Common myeloid progenitor, CD34-positive (primary cell): ENCODE data around the gene KIF13A.
"Not testable (repeated sequence)": the region's sequence is repeated elsewhere in the genome, so short reads cannot be mapped to it uniquely, and the experiment has no call there.

Source experiments
- CTCF ChIA-PET: fragments of 350-600 bp; sonication (Branson Sonifier 250); formaldehyde crosslinking; loops from one replicate; lab custom pipeline; 2021; ENCODE audit warnings: antibody characterized with exemption; lab: Charles Lee
- POLR2A ChIA-PET: fragments of 350-600 bp; sonication (Branson Sonifier 250); formaldehyde crosslinking; loops from one replicate; lab custom pipeline; 2021; ENCODE audit warnings: antibody characterized with exemption; lab: Charles Lee
- DNase-seq, 3 donors: peaks; one replicate each; pipeline versions ENCODE4 v3.0.0 to v3.0.0-alpha.2; 2013
- H3K27ac ChIP-seq, 2 experiments: 1 replicate in 1 of 2; 2 replicates in 1 of 2; pipeline ENCODE4 v1.7.0; 2013; ENCODE audit warnings: inconsistent platforms in 2 of 2, low read length in 2 of 2, mild to moderate bottlenecking in 2 of 2, low read depth in 1 of 2, moderate library complexity in 1 of 2; ENCODE audit not compliant: severe bottlenecking in 2 of 2, insufficient read depth in 1 of 2, poor library complexity in 1 of 2
- H3K27me3 ChIP-seq, 5 experiments: replicated peaks in 2 of 5; 1 replicate in 3 of 5; 2 replicates in 2 of 5; pipeline versions ENCODE4 v1.6.1 to v1.7.0; 2013; ENCODE audit warnings: low read length in 4 of 5, mild to moderate bottlenecking in 2 of 5, moderate library complexity in 2 of 5, inconsistent platforms in 1 of 5; ENCODE audit not compliant: insufficient read depth in 5 of 5, control insufficient read depth in 4 of 5
- H3K36me3 ChIP-seq, 4 experiments: 1 replicate in 2 of 4; 2 replicates in 2 of 4; pipeline versions ENCODE4 v1.6.1 to v1.7.0; 2013; ENCODE audit warnings: low read length in 3 of 4, control low read depth in 1 of 4, mild to moderate bottlenecking in 1 of 4; ENCODE audit not compliant: control insufficient read depth in 4 of 4, insufficient read depth in 4 of 4
- H3K4me1 ChIP-seq, 4 experiments: 1 replicate in 3 of 4; 2 replicates in 1 of 4; pipeline versions ENCODE4 v1.6.1 to v1.7.1; 2013; ENCODE audit warnings: low read length in 3 of 4, mild to moderate bottlenecking in 3 of 4, control low read depth in 1 of 4, inconsistent platforms in 1 of 4, moderate library complexity in 1 of 4; ENCODE audit not compliant: control insufficient read depth in 4 of 4, insufficient read depth in 4 of 4; ENCODE audit errors: control extremely low read depth in 1 of 4
- H3K4me3 ChIP-seq, 7 experiments: 1 replicate in 4 of 7; 2 replicates in 3 of 7; pipeline versions ENCODE4 v1.5.1 to v1.7.0; 2013; ENCODE audit warnings: mild to moderate bottlenecking in 7 of 7, low read length in 6 of 7, moderate library complexity in 6 of 7, inconsistent platforms in 2 of 7, low read depth in 2 of 7, control low read depth in 1 of 7; ENCODE audit not compliant: insufficient read depth in 4 of 7, control insufficient read depth in 1 of 7; ENCODE audit errors: extremely low read depth in 1 of 7
- H3K9me3 ChIP-seq, 5 experiments: 1 replicate in 4 of 5; 2 replicates in 1 of 5; pipeline versions ENCODE4 v1.6.1 to v1.7.1; 2013; ENCODE audit warnings: low read length in 4 of 5, mild to moderate bottlenecking in 2 of 5, inconsistent platforms in 1 of 5, low read depth in 1 of 5, moderate library complexity in 1 of 5; ENCODE audit not compliant: control insufficient read depth in 4 of 5, insufficient read depth in 2 of 5; ENCODE audit errors: control extremely low read depth in 1 of 5
- WGBS: methylation state at CpG from one replicate; pipeline ENCODE4 v1.1.5; 2013; ENCODE audit not compliant: insufficient coverage; 5-methylcytosine and 5-hydroxymethylcytosine counted together

KIF13A gene

DNA sequence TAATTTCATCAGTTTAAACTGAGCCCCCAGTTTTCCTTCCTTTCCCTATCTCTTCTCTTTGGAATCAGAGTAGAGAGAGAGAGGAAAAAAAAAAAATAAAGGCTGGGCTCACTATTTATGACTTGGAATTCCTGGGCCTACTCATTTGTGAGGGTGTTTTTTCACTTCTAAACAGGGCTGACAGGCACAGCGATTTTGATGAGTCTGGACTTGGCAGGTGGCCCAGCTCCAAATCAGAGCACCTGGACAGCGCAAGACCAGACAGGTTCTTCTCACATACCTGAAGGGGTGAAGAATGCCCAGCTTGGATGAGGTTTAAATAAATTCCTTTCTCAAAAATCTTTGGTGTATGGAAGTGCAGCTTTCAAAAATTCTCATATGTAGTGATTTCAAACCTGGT, 122.2 kb downstream of the KIF13A start:
- no peak overlapping the region for H3K27ac ChIP-seq
- CTCF ChIA-PET: interaction anchor here (0.6 to 1.5 kb wide), 4 partner anchors 10 to 330 kb away, joined by 3 to 5 read pairs (median 4); no protein-coding TSS in a partner anchor
- no peaks in the 10 kb centered on the region for H3K36me3 ChIP-seq
- 80% methylated on average over 2 of the region's 2 CpGs for WGBS
- no peak for DNase-seq
- no peaks in the 10 kb centered on the region for H3K27me3 ChIP-seq
- H3K4me1 ChIP-seq: peaks cover 4 to 29% (median 11%) of the 10 kb centered on the region in 4 experiments
- H3K9me3 ChIP-seq: no peaks in the 10 kb centered on the region
- POLR2A ChIA-PET: no interaction called here
- H3K4me3 ChIP-seq: no peak overlapping the region

DNA sequence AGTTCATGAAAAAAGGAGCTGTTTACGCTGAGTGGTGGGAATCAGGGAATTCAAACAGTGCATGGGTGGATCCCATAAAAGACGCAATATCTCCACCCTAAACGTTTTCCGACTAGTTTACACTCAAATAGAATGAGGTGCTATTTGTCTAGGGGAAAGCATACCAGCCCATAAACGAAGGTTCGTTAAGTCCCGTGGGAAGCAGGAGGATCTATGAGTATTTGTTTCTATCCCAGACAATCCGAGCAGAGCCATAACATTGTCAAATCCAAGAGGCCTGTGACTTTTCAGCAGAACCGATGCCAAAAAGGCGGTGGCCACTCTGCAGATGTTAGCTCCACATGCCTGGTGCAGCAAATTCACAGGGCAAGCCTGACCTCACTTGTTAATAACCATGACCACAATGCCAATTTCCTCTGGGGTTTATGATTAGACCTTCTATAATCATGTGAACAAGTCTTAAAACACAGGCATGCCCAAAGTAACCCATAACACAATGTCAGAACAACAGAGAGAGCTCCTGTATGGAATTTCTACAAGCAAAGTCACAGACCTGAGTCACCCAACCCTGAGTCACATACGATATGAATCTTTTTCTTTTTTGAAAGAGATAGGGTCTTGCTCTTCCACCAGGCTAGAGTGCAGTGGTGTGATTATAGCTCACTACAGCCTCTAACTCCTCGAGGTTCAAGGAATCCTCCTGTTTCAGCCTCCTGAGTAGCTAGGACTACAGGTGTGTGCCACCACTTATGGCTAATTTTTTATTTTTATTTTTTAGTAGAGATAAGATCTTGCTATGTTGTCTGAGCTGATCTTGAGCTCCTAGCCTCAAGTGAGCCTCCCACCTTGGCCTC, 123.3 kb downstream of the KIF13A start:
- H3K36me3 ChIP-seq: no peaks in the 10 kb centered on the region
- no peak overlapping the region for H3K4me3 ChIP-seq
- peaks cover 2 to 18% (median 3%) of the 10 kb centered on the region in 4 experiments for H3K4me1 ChIP-seq
- no peaks in the 10 kb centered on the region for H3K9me3 ChIP-seq
- peak in 1 of 3 donors; percentile 33 for DNase-seq
- POLR2A ChIA-PET: no interaction called here
- no peaks in the 10 kb centered on the region for H3K27me3 ChIP-seq
- H3K27ac ChIP-seq: no peak overlapping the region
- CTCF ChIA-PET: interaction anchor here (0.8 to 1.5 kb wide), 3 partner anchors 11 to 277 kb away, joined by 3 to 5 read pairs (median 4); no protein-coding TSS in a partner anchor
- 98% methylated on average over 10 of the region's 12 CpGs for WGBS

DNA sequence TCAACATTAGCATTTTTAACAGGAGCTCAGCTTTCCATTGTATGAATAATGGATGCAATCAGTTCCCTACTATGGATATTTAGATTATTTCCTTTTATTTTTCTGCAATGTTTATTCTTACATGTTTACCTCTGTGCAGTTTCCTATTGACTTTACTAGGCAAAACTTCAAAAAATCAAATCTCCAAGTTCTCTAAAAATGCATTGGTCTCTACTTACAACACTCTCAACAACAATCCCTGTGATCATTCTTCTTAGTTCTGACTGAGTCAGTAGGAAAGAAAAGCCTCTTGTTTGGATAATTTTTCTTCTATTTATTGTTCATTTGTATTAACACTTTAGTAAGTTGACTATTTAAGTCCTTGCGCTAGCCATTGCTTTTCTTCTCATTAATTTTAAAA, 126.1 kb downstream of the KIF13A start:
- Histone ChIP-seq H3K36me3 (no peaks in the 10 kb centered on the region), H3K27me3 (no peaks in the 10 kb centered on the region), H3K4me3 (no peak overlapping the region), H3K4me1 (peaks cover 0 to 2% (median 0%) of the 10 kb centered on the region in 4 experiments), H3K27ac (no peak overlapping the region), H3K9me3 (no peaks in the 10 kb centered on the region)
- ChIA-PET POLR2A (no interaction called here), CTCF (no interaction called here)
- DNase-seq: no peak
- WGBS: no CpG with 5 or more reads among the region's 1 CpG

DNA sequence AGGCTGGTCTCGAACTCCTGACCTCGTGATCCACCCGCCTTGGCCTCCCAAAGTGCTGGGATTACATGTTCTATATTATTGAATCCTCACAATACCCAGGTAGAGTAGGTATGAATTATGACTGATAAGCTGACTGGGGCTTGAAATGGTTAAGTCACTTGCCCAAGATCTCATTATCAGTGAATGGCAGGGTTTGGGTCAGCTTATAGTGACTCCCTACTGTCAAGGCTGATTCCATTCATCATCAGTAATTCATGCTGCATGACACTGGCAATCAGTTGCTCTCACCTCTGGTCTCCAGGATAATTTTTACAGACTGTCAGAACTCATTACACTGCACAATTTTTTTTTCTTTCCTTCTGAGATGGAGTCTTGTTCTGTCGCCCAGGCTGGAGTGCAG, 127.6 kb downstream of the KIF13A start:
- Histone ChIP-seq H3K4me3 (no peak overlapping the region), H3K36me3 (peaks cover 0 to 9% (median 0%) of the 10 kb centered on the region in 4 experiments), H3K27ac (no peak overlapping the region), H3K27me3 (no peaks in the 10 kb centered on the region), H3K4me1 (no peaks in the 10 kb centered on the region), H3K9me3 (no peaks in the 10 kb centered on the region)
- ChIA-PET POLR2A (no interaction called here), CTCF (no interaction called here)
- no peak for DNase-seq
- WGBS: 100% methylated on average over 1 of the region's 4 CpGs

DNA sequence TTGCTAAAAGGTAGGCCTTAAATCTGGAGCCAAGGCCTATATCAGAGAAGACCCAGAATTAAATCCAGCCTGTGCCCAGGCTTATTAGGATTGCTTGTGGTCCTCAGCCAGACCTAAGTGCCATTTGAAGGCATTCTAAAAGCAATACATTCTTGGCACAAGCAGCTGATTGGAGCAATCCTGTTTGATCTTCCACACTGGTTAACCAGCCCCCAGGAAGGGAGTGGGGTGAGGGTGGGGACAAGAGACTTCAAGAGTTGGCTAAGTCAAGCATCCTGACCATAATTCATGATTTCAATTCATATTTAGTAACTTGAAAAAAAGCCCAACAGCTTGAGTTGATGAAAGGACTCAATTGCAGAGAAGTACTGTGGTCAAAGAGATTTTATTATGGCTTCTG, 128.9 kb downstream of the KIF13A start:
- CTCF ChIA-PET: interaction anchor here (0.7 kb wide), 1 partner anchor 77 kb away, joined by 3 read pairs; no protein-coding TSS in a partner anchor
- no peak overlapping the region for H3K27ac ChIP-seq
- no peak for DNase-seq

DNA sequence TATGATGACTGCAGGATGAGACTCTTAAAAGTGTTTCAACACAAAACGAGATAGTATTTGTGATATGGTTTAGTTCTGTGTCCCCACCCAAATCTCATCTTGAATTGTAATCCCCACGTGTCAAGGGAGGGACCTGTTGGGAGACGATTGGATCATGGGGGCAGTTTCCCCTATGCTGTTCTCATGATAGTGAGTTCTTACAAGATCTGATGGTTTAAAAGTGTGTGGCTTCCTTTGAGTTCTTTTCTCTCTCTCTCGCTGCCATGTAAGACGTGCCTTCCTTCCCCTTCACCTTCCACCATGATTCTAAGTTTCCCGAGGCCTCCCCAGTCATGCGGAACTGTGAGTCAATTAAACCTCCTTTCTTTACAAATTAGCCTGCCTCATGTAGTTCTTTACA, 130.2 kb downstream of the KIF13A start:
- CTCF ChIA-PET: interaction anchor here (1.1 to 1.6 kb wide), 2 partner anchors 12 to 23 kb away, joined by 3 read pairs; no protein-coding TSS in a partner anchor
- WGBS: 97% methylated on average over 4 of the region's 7 CpGs
- POLR2A ChIA-PET: not testable (repeated sequence)

More for the DNA sequence above, 128.9 kb downstream of the KIF13A start:
- no peaks in the 10 kb centered on the region for H3K27me3 ChIP-seq
- H3K4me3 ChIP-seq: no peak overlapping the region
- H3K4me1 ChIP-seq: no peaks in the 10 kb centered on the region
- peaks cover 0 to 9% (median under 1%) of the 10 kb centered on the region in 4 experiments for H3K36me3 ChIP-seq
- POLR2A ChIA-PET: no interaction called here
- no peaks in the 10 kb centered on the region for H3K9me3 ChIP-seq

DNA sequence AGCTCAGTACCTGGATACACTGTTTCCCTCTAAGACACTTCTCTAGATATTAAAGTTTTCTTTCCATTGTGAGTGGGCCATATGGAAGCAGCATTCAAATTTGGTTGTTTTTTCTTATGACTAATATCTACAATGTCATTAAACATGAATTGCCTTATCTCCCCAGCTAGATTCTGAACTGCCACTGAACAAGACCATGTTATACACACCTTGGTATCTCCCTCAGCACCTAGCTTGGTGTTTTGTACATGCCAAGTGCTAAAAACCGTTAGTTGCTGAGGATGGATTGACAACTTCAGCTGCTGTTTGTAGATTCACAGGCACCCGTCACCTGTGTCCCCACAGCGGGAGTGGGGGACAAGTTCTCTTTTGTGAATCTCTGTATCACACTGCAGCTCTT, 131.1 kb downstream of the KIF13A start:
- H3K27ac ChIP-seq: no peak overlapping the region
- peaks cover 0 to 19% (median 10%) of the 10 kb centered on the region in 4 experiments for H3K4me1 ChIP-seq
- peak in 1 of 3 donors; percentile 57 for DNase-seq
- ChIA-PET POLR2A (no interaction called here), CTCF (interaction anchor here (1.1 to 1.6 kb wide), 3 partner anchors 11 to 75 kb away, joined by 3 read pairs; no protein-coding TSS in a partner anchor)
- H3K9me3 ChIP-seq: no peaks in the 10 kb centered on the region
- no peaks in the 10 kb centered on the region for H3K27me3 ChIP-seq
- peaks cover 0 to 9% (median 2%) of the 10 kb centered on the region in 4 experiments for H3K36me3 ChIP-seq
- H3K4me3 ChIP-seq: no peak overlapping the region
- 93% methylated on average over 3 of the region's 3 CpGs for WGBS

More for the DNA sequence above, 130.2 kb downstream of the KIF13A start:
- not testable (repeated sequence) for H3K4me3 ChIP-seq, DNase-seq, H3K27ac ChIP-seq, H3K9me3 ChIP-seq, H3K36me3 ChIP-seq, H3K27me3 ChIP-seq
- peaks cover 0 to 11% (median 4%) of the 10 kb centered on the region in 4 experiments for H3K4me1 ChIP-seq
